ENCODE measurements around the gene SDK2. TPM values are rescaled to one million over a fixed set of nuclear protein-coding genes. Genes with fewer than 3 reads are reported as not detected.

The SDK2 gene
- total and polyA plus RNA-seq, 2 of the 4 experiments (the other 2 are of a cell fraction): under 0.01 to 0.03 TPM

- no peak overlapping the region for H2AFZ ChIP-seq (replicated peaks; ENCODE audit: low read length, poor library complexity)
- TF ChIP-seq RFX5 (IDR thresholded peaks at IDR 0.05; ENCODE audit: low read depth, low read length): no peak
- no peak for TF ChIP-seq NFE2L2 (IDR thresholded peaks at IDR 0.05; ENCODE audit: low read depth, low read length)
- TF ChIP-seq RAD21 (IDR thresholded peaks at IDR 0.05; ENCODE audit: low read length): no peak
- no peak for TF ChIP-seq POLR2A (IDR thresholded peaks at IDR 0.05; ENCODE audit: low read depth, low read length)
- TF ChIP-seq FOS (IDR thresholded peaks at IDR 0.05; ENCODE audit: low read depth, low read length): no peak
- TF ChIP-seq SMC3 (IDR thresholded peaks at IDR 0.05; ENCODE audit: low read depth, low read length): no peak
- TF ChIP-seq, protein P1, sequence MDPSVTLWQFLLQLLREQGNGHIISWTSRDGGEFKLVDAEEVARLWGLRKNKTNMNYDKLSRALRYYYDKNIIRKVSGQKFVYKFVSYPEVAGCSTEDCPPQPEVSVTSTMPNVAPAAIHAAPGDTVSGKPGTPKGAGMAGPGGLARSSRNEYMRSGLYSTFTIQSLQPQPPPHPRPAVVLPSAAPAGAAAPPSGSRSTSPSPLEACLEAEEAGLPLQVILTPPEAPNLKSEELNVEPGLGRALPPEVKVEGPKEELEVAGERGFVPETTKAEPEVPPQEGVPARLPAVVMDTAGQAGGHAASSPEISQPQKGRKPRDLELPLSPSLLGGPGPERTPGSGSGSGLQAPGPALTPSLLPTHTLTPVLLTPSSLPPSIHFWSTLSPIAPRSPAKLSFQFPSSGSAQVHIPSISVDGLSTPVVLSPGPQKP (IDR thresholded peaks at IDR 0.05; ENCODE audit: borderline replicate concordance, low read depth, low read length): no peak
- TF ChIP-seq RCOR1 (IDR thresholded peaks at IDR 0.05; ENCODE audit: insufficient replicate concordance, low read length): no peak
- no peak for TF ChIP-seq MAFK (IDR thresholded peaks at IDR 0.05; ENCODE audit: low read depth, low read length)
- 88% methylated on average over 4 of the region's 11 CpGs; no CpG with 5 or more reads in 1 of the 2 experiments for WGBS, 2 experiments (ENCODE audit: extremely low coverage in 2 of 2, insufficient read length in 1 of 2)
- no peak overlapping the region for H2BK20ac ChIP-seq (ENCODE audit: low read depth, low read length)
- no peak overlapping the region for H4K91ac ChIP-seq (ENCODE audit: insufficient read depth, low read depth, low read length)
- ATAC-seq (ENCODE audit: low read depth) (no peak), DNase-seq (peak; percentile 13)
- ChIA-PET POLR2A (ENCODE audit: unreplicated experiment) (no interaction called here), CTCF (no interaction called here)
- dilution Hi-C loops (cut with HindIII; ENCODE audit: low sequenced_read_pairs, unreplicated experiment) (no loop called here), in situ Hi-C loops (cut with MboI; ENCODE audit: low sequenced_read_pairs) (no loop called here), intact Hi-C loops (cut with micrococcal nuclease) (no loop called here)
- H3K27me3 ChIP-seq (ENCODE audit: control insufficient read depth, insufficient read depth, low read length): peaks cover 6% of the 10 kb centered on the region; the same call in 1 of the 2 replicates
- no peaks in the 10 kb centered on the region for H3K79me1 ChIP-seq (ENCODE audit: low read depth in 1 of 2, low read length in 2 of 2)
- no peak overlapping the region for H3K4me3 ChIP-seq (ENCODE audit: insufficient read depth, low read depth, low read length)
- H3K9me3 ChIP-seq (ENCODE audit: control insufficient read depth, insufficient read depth, low read length): no peaks in the 10 kb centered on the region
- H3K36me3 ChIP-seq (ENCODE audit: control insufficient read depth, insufficient read depth, low read length): no peaks in the 10 kb centered on the region
- H3K27ac ChIP-seq (ENCODE audit: insufficient read depth, low read length): no peak overlapping the region
- H3K56ac ChIP-seq (ENCODE audit: extremely low read depth, insufficient read depth, low read length): no peak overlapping the region
- no peak overlapping the region for H3K4me2 ChIP-seq (ENCODE audit: low read depth, low read length)
- H2BK5ac ChIP-seq (ENCODE audit: low read depth, low read length, poor library complexity, severe bottlenecking): no peak overlapping the region
- H2BK15ac ChIP-seq (ENCODE audit: low read depth, low read length): no peak overlapping the region
- no peak overlapping the region for H4K8ac ChIP-seq (ENCODE audit: low read depth in 2 of 2, low read length in 2 of 2)
- H3K18ac ChIP-seq (ENCODE audit: low read depth, low read length): no peak overlapping the region
- H3K9ac ChIP-seq (ENCODE audit: low read depth, low read length): no peak overlapping the region
- H4K20me1 ChIP-seq (ENCODE audit: insufficient read depth, low read length): no peaks in the 10 kb centered on the region
- no peaks in the 10 kb centered on the region for H3K9me1 ChIP-seq (ENCODE audit: insufficient read depth, low read length)
- H3K14ac ChIP-seq (replicated peaks; ENCODE audit: low read depth, low read length): no peak overlapping the region
- H3K4me1 ChIP-seq (ENCODE audit: control insufficient read depth, insufficient read depth, low read length): no peaks in the 10 kb centered on the region
- no peak overlapping the region for H3K23ac ChIP-seq (ENCODE audit: low read depth, low read length)
- H2BK120ac ChIP-seq (ENCODE audit: low read depth, low read length): no peak overlapping the region
- no peak overlapping the region for H4K5ac ChIP-seq (ENCODE audit: low read depth, low read length)
- no peak overlapping the region for H3K4ac ChIP-seq (ENCODE audit: low read depth, low read length)
- no peak overlapping the region for H2AK9ac ChIP-seq (replicated peaks; ENCODE audit: low read depth, low read length, poor library complexity)
- BruUV-seq (replicated peaks): no TSS peak
- no peak overlapping the region for H2AK5ac ChIP-seq (ENCODE audit: low read depth, low read length)
These were observed 250.3 kb downstream of the SDK2 start for GRCh38 chr17:73393962-73394361.
